ENCODE measurements around the gene MADD.

Gene MADD

GRCh38 chr11:47377571-47378009 is 107.7 kb downstream of the MADD start:
- no peak for TF ChIP-seq Cebpa-rat (IDR thresholded peaks at IDR 0.05)
- Histone ChIP-seq H3K4me2 (peak overlapping the region; percentile 100), H3K27ac (peak overlapping the region; percentile 99), H3K27me3 (no peaks in the 10 kb centered on the region), H3K36me3 (peaks cover 30% of the 10 kb centered on the region), H3K4me3 (peak overlapping the region; percentile 83), H3K9ac (peak overlapping the region; percentile 97), H4K20me1 (peaks cover 23% of the 10 kb centered on the region; the same call in 1 of the 2 replicates), H3K4me1 (peaks cover 57% of the 10 kb centered on the region), H3K9me3 (no peaks in the 10 kb centered on the region)

GRCh38 chr11:47378010-47378835 is 108.3 kb downstream of the MADD start, which contains the start of gene SPI1:
TSS of gene SPI1 (minus strand) at chr11:47378547. CDS start at chr11:47378353, 194 bp downstream.
- H3K4me3 ChIP-seq: peak within 1 kb of the TSS; percentile 83
- peaks cover 64% of the 10 kb centered on the region for H3K4me1 ChIP-seq
- H3K4me2 ChIP-seq: peak within 1 kb of the TSS; percentile 100
- H3K27ac ChIP-seq: peak within 1 kb of the TSS; percentile 99
- no peaks in the 10 kb centered on the region for H3K27me3 ChIP-seq
- peaks cover 23% of the 10 kb centered on the region; the same call in 1 of the 2 replicates for H4K20me1 ChIP-seq
- peak within 1 kb of the TSS; percentile 97 for H3K9ac ChIP-seq
- peaks cover 24% of the 10 kb centered on the region for H3K36me3 ChIP-seq
- TF ChIP-seq Cebpa-rat (IDR thresholded peaks at IDR 0.05): no peak
- H3K9me3 ChIP-seq: no peaks in the 10 kb centered on the region

GRCh38 chr11:47378836-47379170 is 108.9 kb downstream of the MADD start:
- H3K4me2 ChIP-seq: peak overlapping the region; percentile 100
- H3K27ac ChIP-seq: peak overlapping the region; percentile 99
- peak overlapping the region; percentile 97 for H3K9ac ChIP-seq

GRCh38 chr11:47379317-47379716 is 109.4 kb downstream of the MADD start:
- Histone ChIP-seq H3K27ac (peak overlapping the region; percentile 99), H3K9ac (peak overlapping the region; percentile 97; the same call in 1 of the 2 replicates)
- TF ChIP-seq Cebpa-rat (IDR thresholded peaks at IDR 0.05): no peak

More at GRCh38 chr11:47378836-47379170, 108.9 kb downstream of the MADD start:
- H3K9me3 ChIP-seq: no peaks in the 10 kb centered on the region
- TF ChIP-seq Cebpa-rat (IDR thresholded peaks at IDR 0.05): no peak
- H3K4me1 ChIP-seq: peaks cover 63% of the 10 kb centered on the region
- H3K36me3 ChIP-seq: peaks cover 18% of the 10 kb centered on the region
- H3K27me3 ChIP-seq: no peaks in the 10 kb centered on the region
- H4K20me1 ChIP-seq: peaks cover 18% of the 10 kb centered on the region; the same call in 1 of the 2 replicates
- peak overlapping the region; percentile 83 for H3K4me3 ChIP-seq

More at GRCh38 chr11:47379317-47379716, 109.4 kb downstream of the MADD start:
- H3K36me3 ChIP-seq: peaks cover 15% of the 10 kb centered on the region
- no peaks in the 10 kb centered on the region for H3K9me3 ChIP-seq
- no peak overlapping the region for H3K4me3 ChIP-seq
- H3K4me1 ChIP-seq: peaks cover 58% of the 10 kb centered on the region
- peaks cover 18% of the 10 kb centered on the region; the same call in 1 of the 2 replicates for H4K20me1 ChIP-seq
- H3K4me2 ChIP-seq: peak overlapping the region; percentile 100
- no peaks in the 10 kb centered on the region for H3K27me3 ChIP-seq

Measured in BLaER1 (cell line).